HG03108 (cell line): ENCODE measurements around the gene TLR9.

Source experiments
- ATAC-seq: cut with Tn5 transposase; IDR thresholded peaks from one replicate; pipeline ENCODE4 v1.9.1; 2021; ENCODE audit warnings: moderate library complexity; ENCODE audit not compliant: unreplicated experiment

The TLR9 gene

DNA sequence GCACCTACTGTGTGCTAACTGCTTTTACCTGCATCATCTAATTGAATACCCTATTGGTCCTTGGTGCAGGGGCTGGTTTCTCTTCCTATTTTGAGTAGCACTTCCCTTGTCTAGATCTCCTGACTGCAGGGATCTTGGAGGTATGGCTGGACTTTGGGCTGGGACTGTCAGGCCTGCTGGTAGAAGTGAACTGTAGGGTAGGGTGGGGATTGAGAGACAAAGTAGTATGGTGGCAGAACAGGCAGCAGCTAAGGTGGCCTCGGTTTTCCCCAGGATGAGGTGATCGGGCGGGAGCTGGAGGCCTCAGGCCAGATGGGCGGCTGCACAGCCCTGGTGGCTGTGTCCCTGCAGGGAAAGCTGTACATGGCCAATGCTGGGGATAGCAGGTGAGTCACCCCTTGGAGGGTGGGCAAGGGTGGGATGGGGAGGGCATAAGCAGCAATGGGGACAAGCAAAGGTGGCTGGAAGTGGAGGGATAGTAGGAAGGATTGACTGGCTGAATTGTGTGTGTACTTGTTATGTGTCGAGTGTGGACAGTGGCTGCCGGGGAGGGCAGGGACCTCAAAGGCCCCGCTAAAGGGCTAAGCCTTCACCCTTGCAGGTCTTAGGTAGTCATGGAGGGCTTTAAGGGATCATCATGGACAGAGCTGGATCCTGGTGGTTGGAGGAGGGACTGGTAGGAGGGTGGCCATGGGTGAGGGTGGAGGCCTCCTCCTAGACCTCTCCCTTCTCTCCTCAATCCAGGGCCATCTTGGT lies 22.1 kb upstream of the TLR9 start:
- ATAC-seq: no peak

DNA sequence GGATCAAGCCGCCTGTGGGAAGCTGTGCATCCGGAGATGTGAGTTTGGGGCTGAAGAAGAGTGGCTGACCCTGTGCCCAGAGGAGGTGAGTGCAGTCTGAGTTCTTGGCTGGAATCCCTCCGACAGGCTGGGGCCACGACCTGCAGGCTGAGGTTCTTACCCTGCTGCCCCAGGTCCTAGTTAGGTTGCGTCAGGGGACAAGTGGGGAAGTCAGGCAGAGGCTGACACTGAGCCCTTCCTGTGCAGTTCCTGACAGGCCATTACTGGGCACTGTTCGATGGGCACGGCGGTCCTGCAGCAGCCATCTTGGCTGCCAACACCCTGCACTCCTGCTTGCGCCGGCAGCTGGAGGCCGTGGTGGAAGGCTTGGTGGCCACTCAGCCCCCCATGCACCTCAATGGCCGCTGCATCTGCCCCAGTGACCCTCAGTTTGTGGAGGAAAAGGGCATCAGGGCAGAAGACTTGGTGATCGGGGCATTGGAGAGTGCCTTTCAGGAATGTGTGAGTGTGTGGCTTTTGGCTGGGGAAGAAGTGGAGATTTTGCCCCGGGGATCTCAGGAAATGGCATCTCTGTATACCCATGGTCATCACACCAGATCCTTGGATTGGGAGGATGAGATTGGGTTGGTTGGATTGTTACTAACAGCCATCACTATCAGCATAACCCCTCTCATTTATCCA lies 21.4 kb upstream of the TLR9 start:
- ATAC-seq: no peak

- no peak for ATAC-seq
These were observed 20.8 kb upstream of the TLR9 start for GRCh38 chr3:52246264-52246620.

DNA sequence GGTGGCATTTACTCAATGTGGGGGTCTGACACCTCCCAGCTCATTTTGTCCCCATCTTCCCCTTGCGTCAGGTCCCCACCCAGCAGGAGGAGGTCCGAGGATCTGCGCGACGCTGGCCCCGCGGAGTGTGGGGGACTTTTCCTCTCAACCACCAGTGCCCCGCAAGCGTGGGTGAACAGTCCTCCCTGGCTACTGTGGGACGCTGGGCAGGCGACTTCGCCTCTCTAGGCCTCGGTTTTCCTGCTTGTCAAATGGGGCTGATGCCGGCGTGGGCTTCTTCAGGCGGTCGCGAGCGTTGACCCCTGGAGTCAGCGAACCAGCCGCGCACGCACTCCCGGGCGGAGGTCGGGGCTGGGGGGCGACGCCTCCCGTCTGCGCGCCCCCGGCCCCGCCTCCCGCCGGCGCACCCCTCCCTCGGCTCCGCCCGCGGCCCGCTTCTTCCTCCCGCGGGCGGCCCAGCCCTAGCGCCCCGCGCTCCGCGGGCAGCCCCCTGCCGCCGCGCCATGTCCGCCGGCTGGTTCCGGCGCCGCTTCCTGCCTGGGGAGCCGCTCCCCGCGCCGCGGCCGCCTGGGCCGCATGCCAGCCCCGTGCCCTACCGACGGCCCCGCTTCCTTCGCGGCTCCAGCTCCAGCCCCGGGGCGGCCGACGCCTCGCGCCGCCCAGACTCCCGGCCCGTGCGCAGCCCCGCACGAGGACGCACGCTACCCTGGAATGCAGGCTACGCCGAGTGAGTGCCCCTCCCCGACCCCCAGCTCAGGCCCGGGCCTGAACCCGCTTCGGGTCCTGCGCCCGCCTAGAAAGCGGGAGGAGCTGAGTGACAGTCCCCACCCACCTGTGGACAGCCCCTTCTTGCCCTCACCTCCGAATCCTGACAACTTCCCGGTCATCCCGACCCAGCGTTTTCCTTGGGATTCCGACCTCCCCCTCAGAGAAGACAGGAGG lies 20.1 kb upstream of the TLR9 start, which contains the start of gene PPM1M:
TSS of gene PPM1M (plus strand) at position 438 of the 942 bp plus-strand sequence. CDS start at position 504, 66 bp downstream.
- no peak for ATAC-seq

GRCh38 chr3:52243791-52244628 lies 18.6 kb upstream of the TLR9 start:
- ATAC-seq: peak; percentile 22

DNA sequence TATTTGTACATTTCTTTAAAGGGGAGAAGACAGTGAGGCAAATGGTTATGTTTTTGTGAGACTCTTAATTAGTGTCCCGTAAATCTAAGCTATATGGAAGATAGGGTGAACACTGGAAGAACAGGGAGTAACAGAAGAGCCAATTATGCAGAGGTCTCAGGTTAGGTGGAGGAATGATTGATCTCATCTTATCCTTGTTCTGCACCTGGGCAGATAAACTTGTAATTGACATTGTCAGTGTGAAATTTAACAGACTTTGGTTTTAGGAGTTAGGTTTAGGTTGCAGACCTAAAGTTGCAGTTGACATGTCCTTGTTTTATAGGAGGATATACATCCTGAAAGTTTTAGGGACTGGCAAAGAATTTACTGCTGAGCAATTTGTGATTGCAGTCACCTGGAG lies 16.6 kb upstream of the TLR9 start:
- ATAC-seq: no peak

GRCh38 chr3:52240886-52241370 lies 15.5 kb upstream of the TLR9 start:
- no peak for ATAC-seq

DNA sequence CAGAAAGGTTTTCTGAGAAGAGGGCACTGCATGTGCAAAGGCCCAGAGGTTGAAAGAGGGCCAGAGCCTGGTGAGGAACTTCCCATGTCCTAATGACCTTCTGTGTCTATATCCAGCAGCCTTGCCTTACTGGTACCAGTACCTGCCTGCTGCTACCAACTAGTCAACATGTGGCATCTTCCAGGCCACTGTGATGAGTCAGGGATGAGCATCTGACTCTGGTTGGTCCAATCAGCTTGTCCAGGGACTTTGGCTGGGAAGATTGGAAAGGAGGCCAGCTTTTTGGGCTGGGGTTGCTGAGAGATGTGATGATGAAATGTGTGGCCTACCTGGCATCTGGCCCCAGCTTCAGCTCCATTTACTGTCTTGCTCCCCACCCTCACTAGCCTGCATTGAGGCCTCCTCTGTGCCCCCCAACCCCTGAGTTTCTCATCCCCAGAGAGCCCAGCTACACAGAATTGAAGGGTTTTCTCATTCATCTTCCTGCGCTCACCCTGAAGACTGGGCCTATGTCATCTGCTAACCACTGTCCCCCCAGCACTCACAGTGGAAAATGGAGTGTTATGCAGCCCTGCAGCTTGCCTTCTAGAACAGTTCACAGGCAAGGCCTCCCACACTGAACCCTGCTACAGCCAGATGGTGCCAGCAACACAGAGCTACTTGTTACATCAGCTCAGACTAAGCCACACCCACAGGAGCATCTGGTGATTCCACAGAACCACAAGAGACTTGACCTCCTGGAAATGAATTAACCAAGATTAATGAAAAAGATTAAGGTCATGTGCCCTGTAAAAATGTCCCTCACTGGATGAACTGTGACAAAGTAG lies 14.8 kb upstream of the TLR9 start:
- ATAC-seq: no peak

- ATAC-seq: peak; percentile 73
These were observed 13.6 kb upstream of the TLR9 start, which contains the start of gene TWF2 for GRCh38 chr3:52238761-52239701. TSS of gene TWF2 (minus strand) at chr3:52239158. CDS start at chr3:52239016, 142 bp downstream.

DNA sequence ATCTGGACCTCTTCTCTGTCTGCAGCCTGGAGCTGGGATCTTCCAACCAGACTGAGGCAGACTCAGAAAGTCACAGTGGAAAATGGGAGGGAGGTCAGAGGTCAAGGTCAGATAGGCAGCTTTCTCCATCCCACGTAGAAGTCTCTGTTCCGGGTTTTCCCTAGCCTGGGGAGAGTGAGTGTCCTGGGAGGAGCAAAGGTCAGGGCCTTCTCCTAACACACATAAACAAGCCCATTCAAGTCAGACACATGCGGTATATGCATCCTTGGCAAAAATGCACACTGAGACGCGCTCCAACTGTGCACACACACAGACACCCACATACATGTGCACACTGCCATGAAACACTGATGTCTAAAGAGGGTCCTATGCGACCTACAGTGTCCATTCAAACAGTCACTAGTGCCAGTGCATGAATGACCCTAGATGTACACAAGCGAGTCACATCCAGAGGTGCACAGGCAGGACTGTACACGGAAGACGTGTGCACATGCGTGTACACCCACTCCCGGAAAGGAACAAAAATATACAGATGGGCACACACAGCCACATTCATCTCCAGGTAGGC lies 12.8 kb upstream of the TLR9 start:
- ATAC-seq: no peak

GRCh38 chr3:52237657-52238172 lies 12.3 kb upstream of the TLR9 start:
- ATAC-seq: no peak

GRCh38 chr3:52237006-52237656 lies 11.7 kb upstream of the TLR9 start:
- ATAC-seq: no peak

GRCh38 chr3:52236424-52236886 lies 11.0 kb upstream of the TLR9 start:
- ATAC-seq: no peak

GRCh38 chr3:52234516-52235447 lies 9.3 kb upstream of the TLR9 start:
- ATAC-seq: no peak

DNA sequence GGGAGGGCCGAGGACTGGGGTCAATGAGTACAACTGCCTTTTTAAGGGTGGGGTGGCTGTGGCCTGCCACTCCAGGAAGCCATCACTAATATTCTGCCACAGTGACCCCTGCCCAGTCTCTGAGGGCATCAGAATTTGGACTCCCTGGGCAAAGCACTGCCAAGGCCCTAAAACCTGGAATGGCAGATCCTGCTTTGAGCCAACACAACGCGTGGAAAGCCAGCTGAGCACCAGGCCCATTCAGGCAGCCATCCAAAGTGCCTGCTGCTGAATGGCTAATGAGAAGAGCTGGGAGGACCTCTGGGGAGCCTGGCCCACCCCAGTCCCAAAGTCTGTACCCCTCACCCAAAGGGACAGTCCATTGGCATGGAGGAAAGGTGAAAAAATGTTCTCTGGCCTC lies 8.5 kb upstream of the TLR9 start:
- no peak for ATAC-seq

DNA sequence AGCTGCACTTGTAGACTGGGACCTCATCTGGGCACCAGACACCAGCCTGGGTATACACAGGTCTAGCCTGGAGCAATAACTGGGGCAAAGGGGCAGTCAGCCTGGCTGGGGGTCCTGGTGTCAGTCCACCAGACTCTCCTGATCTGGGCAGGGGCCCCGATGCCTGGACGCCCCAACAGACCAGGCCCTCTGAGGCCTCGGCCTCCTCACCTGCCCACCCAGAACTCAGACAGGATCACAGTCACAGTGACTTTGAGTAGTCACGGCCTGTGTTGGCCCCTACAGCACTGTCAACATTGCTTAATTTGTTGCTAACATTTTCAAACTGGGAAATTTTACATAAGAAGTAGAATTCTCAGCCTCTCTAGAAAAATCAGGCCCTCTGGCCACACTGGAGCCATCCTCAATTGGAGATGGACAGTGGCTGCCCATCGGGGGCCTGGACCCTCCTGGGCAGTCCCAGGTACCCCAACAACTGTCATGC lies 7.7 kb upstream of the TLR9 start:
- ATAC-seq: no peak
